GM19397 (cell line): ENCODE results near the gene POU6F2.
"Not testable (repeated sequence)": the region's sequence is repeated elsewhere in the genome, so short reads cannot be mapped to it uniquely, and the experiment has no call there.

Source experiments
- ATAC-seq: cut with Tn5 transposase; IDR thresholded peaks from one replicate; pipeline ENCODE4 v1.9.1; 2021; ENCODE audit warnings: mild to moderate bottlenecking, moderate library complexity; ENCODE audit not compliant: unreplicated experiment

The POU6F2 gene, protein sequence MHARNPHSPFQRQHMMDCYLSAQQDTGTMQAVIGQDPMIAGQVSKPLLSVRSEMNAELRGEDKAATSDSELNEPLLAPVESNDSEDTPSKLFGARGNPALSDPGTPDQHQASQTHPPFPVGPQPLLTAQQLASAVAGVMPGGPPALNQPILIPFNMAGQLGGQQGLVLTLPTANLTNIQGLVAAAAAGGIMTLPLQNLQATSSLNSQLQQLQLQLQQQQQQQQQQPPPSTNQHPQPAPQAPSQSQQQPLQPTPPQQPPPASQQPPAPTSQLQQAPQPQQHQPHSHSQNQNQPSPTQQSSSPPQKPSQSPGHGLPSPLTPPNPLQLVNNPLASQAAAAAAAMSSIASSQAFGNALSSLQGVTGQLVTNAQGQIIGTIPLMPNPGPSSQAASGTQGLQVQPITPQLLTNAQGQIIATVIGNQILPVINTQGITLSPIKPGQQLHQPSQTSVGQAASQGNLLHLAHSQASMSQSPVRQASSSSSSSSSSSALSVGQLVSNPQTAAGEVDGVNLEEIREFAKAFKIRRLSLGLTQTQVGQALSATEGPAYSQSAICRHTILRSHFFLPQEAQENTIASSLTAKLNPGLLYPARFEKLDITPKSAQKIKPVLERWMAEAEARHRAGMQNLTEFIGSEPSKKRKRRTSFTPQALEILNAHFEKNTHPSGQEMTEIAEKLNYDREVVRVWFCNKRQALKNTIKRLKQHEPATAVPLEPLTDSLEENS

GRCh38 chr7:38977685-38978084 is at the start of gene POU6F2:
TSS of gene POU6F2 (plus strand) at chr7:38977909. CDS start at chr7:38977954, 45 bp downstream.
- no peak for ATAC-seq

DNA sequence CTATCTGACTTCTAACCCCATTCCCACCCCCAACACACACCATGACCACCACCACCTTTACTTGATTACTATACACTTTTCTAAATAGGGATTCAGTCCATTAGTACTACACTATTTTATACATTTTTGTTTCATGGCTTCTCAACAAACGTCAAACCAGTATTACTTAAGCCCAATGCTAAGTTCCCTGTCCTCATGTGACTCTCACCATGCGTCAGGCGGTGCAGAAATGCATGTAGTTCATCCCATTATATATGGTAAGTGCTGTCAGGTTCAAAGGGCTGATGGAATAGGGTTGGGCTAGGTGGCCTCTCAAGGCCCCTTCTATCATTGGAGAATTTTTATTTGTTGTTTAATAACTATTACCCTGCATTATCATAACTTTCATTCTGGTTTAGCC is 49.2 kb upstream of the POU6F2 start:
- no peak for ATAC-seq

DNA sequence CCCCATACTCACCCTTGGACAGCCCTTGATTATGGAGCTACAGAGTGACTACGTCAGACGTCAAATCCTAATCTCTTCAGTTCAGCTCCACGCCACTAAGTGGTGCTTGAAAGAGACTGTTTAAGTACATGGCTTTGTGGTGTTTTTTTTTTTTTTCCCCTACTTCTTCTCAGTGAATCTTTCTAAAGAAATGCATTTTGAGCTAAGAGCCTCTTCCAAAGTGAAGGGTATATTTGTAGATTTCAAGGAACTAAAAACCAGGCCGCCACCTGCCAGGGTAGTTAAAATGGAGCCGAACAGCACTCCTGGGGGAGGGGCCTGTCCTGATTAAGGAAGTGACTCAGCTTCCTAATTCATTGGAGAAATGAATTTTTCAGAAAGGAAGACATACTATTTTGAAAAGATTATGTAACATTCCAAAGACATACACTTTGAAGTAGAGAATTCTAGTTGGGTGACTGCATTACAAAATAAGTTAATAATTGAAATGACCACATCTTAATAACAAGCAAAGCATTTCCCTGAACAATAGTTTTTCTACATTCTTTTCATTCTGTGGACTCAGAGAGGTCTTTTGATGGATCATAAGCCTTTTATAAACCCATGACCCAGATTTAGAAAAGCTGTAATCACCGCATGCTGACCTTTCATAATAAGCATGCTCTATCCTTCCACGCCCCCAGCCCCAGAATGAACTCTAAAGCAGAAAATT is 48.1 kb upstream of the POU6F2 start:
- no peak for ATAC-seq

DNA sequence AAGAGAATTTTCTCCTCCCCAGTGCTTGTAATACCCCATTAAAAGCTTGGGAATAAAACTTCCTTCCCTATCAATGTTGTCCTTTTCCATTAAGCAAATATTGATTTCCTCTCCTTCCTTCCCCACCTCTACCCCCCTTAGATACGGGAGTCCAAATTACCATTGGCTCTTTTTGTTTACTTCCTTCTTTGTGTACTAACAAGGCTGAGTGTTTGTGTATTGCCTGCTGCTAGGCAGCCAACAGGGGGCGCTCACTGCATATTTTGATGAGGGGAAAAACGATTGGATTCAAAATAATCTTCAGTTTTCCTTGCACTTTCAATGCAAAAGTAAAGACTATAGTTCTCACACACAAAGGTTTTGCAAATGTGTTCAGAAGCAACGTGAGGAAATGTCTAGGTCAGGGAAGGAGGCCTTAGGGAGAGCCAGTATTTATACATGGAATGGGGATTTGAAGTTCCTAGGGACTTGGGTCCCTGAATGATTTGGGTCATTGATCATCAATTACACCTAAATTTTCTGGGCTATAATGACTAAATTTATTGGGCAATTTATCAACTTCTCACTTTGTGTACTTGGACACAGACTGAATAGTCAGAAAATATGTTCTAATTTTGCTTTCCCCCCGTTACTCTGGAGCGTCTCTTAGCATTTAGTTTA is 45.1 kb upstream of the POU6F2 start:
- ATAC-seq, result no peak

DNA sequence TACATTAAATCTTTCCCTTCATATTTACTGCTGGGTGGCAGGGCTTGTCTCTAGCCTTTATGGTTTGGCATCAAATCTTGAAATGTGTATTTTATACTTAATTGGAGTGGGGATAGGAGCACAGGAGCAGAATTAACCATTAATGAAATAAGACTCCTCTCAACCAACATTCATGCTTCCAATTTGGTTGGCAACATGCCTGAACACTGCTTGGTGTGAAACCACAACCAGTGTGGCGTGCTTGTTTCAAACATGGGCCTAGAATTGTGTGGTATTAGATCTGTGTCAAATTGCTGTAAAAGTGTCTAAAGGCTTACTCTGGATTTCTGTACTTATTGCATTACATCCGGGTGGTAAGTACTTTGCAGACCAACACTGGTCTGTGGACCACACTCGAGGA is 43.7 kb upstream of the POU6F2 start:
- ATAC-seq, result no peak

GRCh38 chr7:38934536-38934935 is 43.2 kb upstream of the POU6F2 start:
- no peak for ATAC-seq

GRCh38 chr7:38936641-38937040 is 41.1 kb upstream of the POU6F2 start:
- ATAC-seq, result no peak

GRCh38 chr7:38938001-38938485 is 39.7 kb upstream of the POU6F2 start:
- no peak for ATAC-seq

DNA sequence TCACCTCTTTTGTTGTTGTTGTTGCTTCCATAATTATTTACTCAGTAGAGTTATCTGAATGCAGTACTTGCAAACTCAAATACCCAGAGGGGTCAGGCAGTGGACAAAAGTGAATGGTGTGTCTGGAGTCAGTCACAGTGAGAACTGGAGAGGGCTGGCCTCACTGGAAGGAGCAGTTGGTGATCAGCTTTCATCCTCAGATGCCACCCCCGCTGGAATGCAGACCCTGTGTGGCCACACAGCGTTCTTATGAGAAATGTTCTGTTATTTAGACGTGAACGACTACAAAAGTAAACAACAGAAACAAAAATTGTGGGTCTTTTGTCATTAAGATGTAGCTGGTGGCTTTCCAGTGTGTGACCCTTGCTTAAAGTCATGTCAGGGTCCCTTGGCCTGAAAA is 39.1 kb upstream of the POU6F2 start:
- ATAC-seq, result no peak

GRCh38 chr7:38940774-38941173 is 36.9 kb upstream of the POU6F2 start:
- ATAC-seq, result no peak

GRCh38 chr7:38942431-38943051 is 35.2 kb upstream of the POU6F2 start:
- no peak for ATAC-seq

GRCh38 chr7:38947541-38947940 is 30.2 kb upstream of the POU6F2 start:
- ATAC-seq, result not testable (repeated sequence)

DNA sequence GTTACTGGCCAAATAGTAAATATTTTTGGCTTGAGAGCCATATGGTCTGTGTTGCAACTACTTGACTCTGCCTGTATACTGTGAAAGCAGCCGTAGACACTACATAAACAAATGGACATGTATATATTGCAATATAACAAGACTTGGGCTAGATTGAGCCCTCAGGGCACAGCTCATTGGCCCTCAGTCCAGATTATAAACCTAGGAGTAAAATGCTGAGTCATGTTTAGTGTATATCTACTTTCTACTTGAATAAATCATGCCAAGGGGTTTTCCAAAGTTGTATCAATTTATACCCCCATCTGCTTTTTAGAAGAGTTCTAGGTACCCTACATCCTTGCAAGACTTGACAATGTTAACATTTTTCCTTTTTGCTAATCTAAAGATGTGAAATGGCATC is 27.4 kb upstream of the POU6F2 start:
- ATAC-seq, result no peak

DNA sequence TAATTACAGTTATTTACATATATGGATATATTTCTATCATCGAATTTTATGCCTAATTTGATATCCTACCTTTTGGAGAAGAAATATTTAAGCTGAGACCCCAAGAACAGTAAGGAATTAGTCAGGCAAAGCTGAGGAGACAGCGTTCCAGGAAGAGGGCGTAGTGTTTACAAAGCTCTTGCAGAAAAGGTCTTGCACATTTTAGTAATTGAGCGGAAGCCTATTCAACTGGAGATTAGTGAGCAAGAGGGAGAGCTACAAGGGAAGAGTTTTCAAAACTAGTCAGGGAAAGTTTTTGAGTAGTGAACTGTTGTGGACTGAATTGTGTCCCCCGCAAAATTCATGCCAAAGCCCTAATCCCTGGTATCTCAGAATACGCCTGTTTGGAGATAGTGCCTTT is 26.5 kb upstream of the POU6F2 start:
- ATAC-seq, result no peak

GRCh38 chr7:38953227-38953626 is 24.5 kb upstream of the POU6F2 start:
- no peak for ATAC-seq

GRCh38 chr7:38953971-38954370 is 23.7 kb upstream of the POU6F2 start:
- no peak for ATAC-seq

DNA sequence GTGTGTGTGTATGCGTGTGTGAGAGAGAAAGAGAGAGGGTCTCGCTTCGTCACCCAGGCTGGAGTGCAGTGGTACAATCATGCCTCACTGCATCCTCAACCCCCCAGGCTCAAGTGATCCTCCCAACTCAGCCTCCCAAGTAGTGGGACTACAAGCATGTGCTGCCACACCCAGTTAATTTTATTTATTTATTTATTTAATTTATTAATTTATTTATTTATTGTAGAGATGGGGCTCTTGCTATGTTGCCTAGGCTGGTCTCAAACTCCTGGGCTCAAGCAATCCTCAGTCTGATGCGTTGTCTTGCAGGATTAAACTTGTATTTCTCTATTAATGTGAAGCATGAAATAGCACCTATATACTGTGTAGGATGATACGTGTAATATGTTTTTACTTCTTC is 21.8 kb upstream of the POU6F2 start:
- no peak for ATAC-seq

GRCh38 chr7:38962028-38962427 is 15.7 kb upstream of the POU6F2 start:
- no peak for ATAC-seq

DNA sequence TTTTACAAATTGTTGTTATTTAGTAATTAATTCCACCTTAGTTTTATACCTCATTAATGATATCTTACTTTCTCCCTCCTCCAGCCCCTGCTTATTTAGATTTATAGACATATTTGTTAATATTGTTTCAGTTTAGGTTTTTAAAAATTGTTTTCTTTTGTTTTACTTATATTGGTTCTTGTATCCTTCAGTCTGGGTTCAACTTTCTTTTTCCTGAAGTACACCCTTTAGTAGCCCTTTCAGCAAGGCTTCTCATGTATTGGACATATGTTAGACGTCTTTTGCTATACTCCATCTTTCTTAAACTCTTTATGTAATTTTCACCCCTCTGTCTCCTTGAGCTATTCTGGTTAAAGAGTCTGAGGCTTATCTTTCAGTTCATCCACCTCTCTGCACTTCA is 12.8 kb upstream of the POU6F2 start:
- ATAC-seq, result no peak

DNA sequence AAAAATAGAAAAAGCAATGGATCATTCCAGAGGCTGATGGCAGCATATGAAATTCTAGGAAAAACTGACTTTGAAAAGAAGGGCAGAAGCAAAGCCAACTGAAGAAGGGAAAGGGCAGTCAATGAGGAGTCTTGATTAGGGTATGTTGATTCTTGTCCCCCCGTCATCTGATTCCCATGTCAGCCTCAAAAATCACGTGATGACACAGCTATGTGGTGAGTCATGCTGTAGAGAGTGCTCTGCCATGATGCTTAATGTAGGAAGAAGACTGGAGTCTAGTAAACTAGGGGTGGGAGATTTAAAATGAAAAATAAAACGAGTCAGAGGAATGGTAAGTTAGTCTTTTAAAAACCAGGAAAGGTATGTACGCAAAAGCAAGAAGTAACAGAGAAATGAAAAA is 3.9 kb upstream of the POU6F2 start:
- no peak for ATAC-seq

- ATAC-seq, result no peak
Observed at GRCh38 chr7:38975944-38976392, 1.7 kb upstream of the POU6F2 start.
